K562 (cell line): ENCODE measurements around the gene DAGLB. TPM values are rescaled to one million over a fixed set of nuclear protein-coding genes. Genes with fewer than 3 reads are reported as not detected.
A peak's percentile ranks its signal among the peaks of the same experiment; 100 is the strongest.

Experiments used
- ATAC-seq: fragments of 200-7000 bp; cut with Tn5 transposase; 3 replicates; pipeline ENCODE4 v1.9.1; 2020; ENCODE audit warnings: moderate library complexity
- BruUV-seq: library from RNA; stranded (reverse); fragments of 400-500 nt; replicated peaks from 2 replicates; lab custom pipeline; 2021; lab: Mats Ljungman, UMichigan
- CTCF ChIA-PET: fragments of 300-600 bp; formaldehyde crosslinking; extraction: SDS; loops from one replicate; lab custom pipeline; 2021; ENCODE audit warnings: low intra/inter-chr PET ratio; lab: Yijun Ruan, JAX
- POLR2A ChIA-PET: fragments of 300-600, 350-650 bp; sonication (Branson Sonifier 250); formaldehyde crosslinking; extraction: SDS; loops from one replicate; lab custom pipeline; 2021; ENCODE audit warnings: antibody characterized with exemption, inconsistent platforms; lab: Yijun Ruan, JAX
- DNase-seq, 4 experiments: peaks; one replicate each; pipeline versions ENCODE4 v3.0.0 to v3.0.0-alpha.2; 2011 to 2018; ENCODE audit warnings: low spot score in 3 of 4, mixed read lengths in 3 of 4; ENCODE audit errors: extremely low read depth in 1 of 4
- FAIRE-seq: peaks from 2 replicates; lab custom pipeline; 2011; peaks lifted over from hg19 to GRCh38; lab: Jason Lieb, UNC
- H2AFZ ChIP-seq: 2 replicates; pipeline ENCODE4 v1.6.0; 2011; ENCODE audit warnings: low read depth, low read length, control low read depth, inconsistent platforms
- H3K27ac ChIP-seq: fragments of 200-600 bp; 3 replicates; pipeline ENCODE4 v1.8.0; 2011; ENCODE audit warnings: low read depth, mild to moderate bottlenecking, control low read depth, inconsistent platforms, low read length, moderate library complexity, mixed read lengths; ENCODE audit errors: extremely low read depth
- H3K27me3 ChIP-seq, 2 experiments: fragments of 300-600 bp in 1 of 2; 2 replicates in 1 of 2; 3 replicates in 1 of 2; pipeline versions ENCODE4 v1.6.0 to v1.8.0; 2011; ENCODE audit warnings: inconsistent platforms in 2 of 2, low read length in 2 of 2, mild to moderate bottlenecking in 1 of 2, mixed read lengths in 1 of 2, moderate library complexity in 1 of 2; ENCODE audit not compliant: control insufficient read depth in 2 of 2, insufficient read depth in 2 of 2
- H3K36me3 ChIP-seq: fragments of 300-600 bp; 3 replicates; pipeline ENCODE4 v1.8.0; 2011; ENCODE audit warnings: mild to moderate bottlenecking, low read length, inconsistent platforms; ENCODE audit not compliant: control insufficient read depth, insufficient read depth
- H3K4me1 ChIP-seq, 2 experiments: fragments of 200-600 bp in 1 of 2; replicated peaks in 1 of 2; 2 replicates in 1 of 2; 3 replicates in 1 of 2; pipeline versions ENCODE4 v1.5.1 to v1.8.0; 2011; ENCODE audit warnings: inconsistent platforms in 2 of 2, low read length in 2 of 2, mild to moderate bottlenecking in 1 of 2, mixed read lengths in 1 of 2, moderate library complexity in 1 of 2; ENCODE audit not compliant: control insufficient read depth in 2 of 2, insufficient read depth in 2 of 2
- H3K4me2 ChIP-seq: 2 replicates; pipeline ENCODE4 v1.6.1; 2011; ENCODE audit warnings: low read length, control low read depth, inconsistent platforms, mixed read lengths; ENCODE audit not compliant: insufficient read depth
- H3K4me3 ChIP-seq: fragments of 200-600 bp; sonication (generic), shearing (Covaris generic); 2 replicates; pipeline ENCODE4 v1.5.1; 2016; ENCODE audit warnings: control low read depth, inconsistent platforms
- H3K79me2 ChIP-seq: fragments of 200-600 bp; 3 replicates; pipeline ENCODE4 v1.8.0; 2011; ENCODE audit warnings: low read length, inconsistent platforms; ENCODE audit not compliant: control insufficient read depth, insufficient read depth
- H3K9ac ChIP-seq, 2 experiments: 2 replicates each; pipeline versions ENCODE4 v1.6.0 to v1.6.1; 2011; ENCODE audit warnings: low read depth in 2 of 2, low read length in 2 of 2, control low read depth in 1 of 2, inconsistent platforms in 1 of 2, mild to moderate bottlenecking in 1 of 2, mixed read lengths in 1 of 2; ENCODE audit not compliant: insufficient read depth in 1 of 2
- H3K9me1 ChIP-seq: one replicate; pipeline ENCODE4 v1.6.0; 2011; ENCODE audit warnings: inconsistent platforms, mild to moderate bottlenecking, low read length, moderate library complexity; ENCODE audit not compliant: control insufficient read depth, insufficient read depth
- H3K9me3 ChIP-seq: replicated peaks from 2 replicates; pipeline ENCODE4 v1.5.1; 2011; ENCODE audit warnings: low read depth, low read length, inconsistent platforms; ENCODE audit not compliant: control insufficient read depth, insufficient read depth
- H4K20me1 ChIP-seq: replicated peaks from 2 replicates; pipeline ENCODE4 v1.6.1; 2011; ENCODE audit warnings: low read length, inconsistent platforms, mixed read lengths; ENCODE audit not compliant: control insufficient read depth, insufficient read depth
- CREBBP ChIP-seq: IDR thresholded peaks from one replicate; pipeline ENCODE4 v1.6.1; 2012; ENCODE audit warnings: low read depth, mild to moderate bottlenecking, control low read depth, inconsistent platforms, low read length
- CTCF ChIP-seq, 3 experiments: IDR thresholded peaks in 2 of 3; conservative IDR thresholded peaks in 1 of 3; 2 replicates each; pipeline ENCODE4 v1.5.1; 2011 to 2012; ENCODE audit warnings: low read length in 3 of 3, mild to moderate bottlenecking in 3 of 3, control low read depth in 2 of 3, improper control_type of control experiment in 1 of 3, inconsistent platforms in 1 of 3, low read depth in 1 of 3, mixed read lengths in 1 of 3, moderate library complexity in 1 of 3; ENCODE audit not compliant: insufficient read depth in 2 of 3
- SMAD3 ChIP-seq: fragments of 450-650 bp; formaldehyde crosslinking; conservative IDR thresholded peaks from 2 replicates; pipeline ENCODE4 v1.4.0; 2020; ENCODE audit warnings: mild to moderate bottlenecking
- WGBS: fragments of 100-300 bp; shearing (Covaris generic); methylation state at CpG from one replicate; pipeline ENCODE4 v1.1.6; 2016; ENCODE audit warnings: low coverage, mixed read lengths; ENCODE audit not compliant: insufficient coverage; ENCODE audit errors: missing lambda C conversion rate; 5-methylcytosine and 5-hydroxymethylcytosine counted together
- in situ Hi-C: fragments of 300-500 bp; cut with MboI; formaldehyde crosslinking; loops from 4 replicates; pipeline ENCODE4 v1.15.0; 2018; ENCODE audit warnings: inconsistent platforms, mixed read lengths
- intact Hi-C: fragments of 100-400 bp; cut with micrococcal nuclease; formaldehyde crosslinking; loops from 2 replicates; pipeline ENCODE4 v1.14.2; 2022
- polyA plus RNA-seq, 8 experiments: library from polyadenylated mRNA; depleted of rRNA in 4 of 8; stranded (reverse) in 5 of 8; unstranded in 3 of 8; fragments of >200 nt; fragmentation: Nextera tagmentation in 2 of 8; fragmentation: Illumina TruSeq in 1 of 8; extraction: Ambion mirVana in 2 of 8; extraction: Trizol in 1 of 8; gene quantifications; 2 replicates each; pipeline versions ENCODE4 v1.2.1 to v1.2.3, GENCODE V29; 2011 to 2014; ENCODE audit warnings: inconsistent platforms in 1 of 8, missing spikeins in 1 of 8
- total RNA-seq, 7 experiments: library from RNA; depleted of rRNA in 6 of 7; stranded (reverse); fragments of >200 nt in 6 of 7; fragmentation: Illumina TruSeq in 2 of 7; extraction: Trizol in 2 of 7; gene quantifications; 2 replicates each; pipeline versions ENCODE4 v1.2.1 to v1.2.3, GENCODE V29; 2011 to 2021; ENCODE audit warnings: low replicate concordance in 1 of 7

The DAGLB gene
- total and polyA plus RNA-seq, 9 of the 15 experiments (the other 6 are each of a cell fraction or from before 2014, with no cell fraction given) = 0.92 to 16.4 (median 9.3) TPM

- no peak for DNase-seq
- Histone ChIP-seq H3K4me3 (no peak overlapping the region), H3K27ac (peak overlapping the region; percentile 17; the same call in 2 of the 3 replicates), H3K4me1 (peaks cover 14 to 26% of the 10 kb centered on the region in 2 experiments; a peak in 4 of 5 replicates), H3K9ac (peak overlapping the region in 1 of 2 experiments; percentile 84; a peak in 2 of 4 replicates), H3K9me3 (no peaks in the 10 kb centered on the region), H3K9me1 (no peaks in the 10 kb centered on the region), H3K36me3 (peaks cover 19% of the 10 kb centered on the region), H3K79me2 (peaks cover 23% of the 10 kb centered on the region), H4K20me1 (no peaks in the 10 kb centered on the region), H3K4me2 (peak overlapping the region; percentile 90; the same call in 1 of the 2 replicates), H3K27me3 (no peaks in the 10 kb centered on the region; a peak in 1 of 5 replicates), H2AFZ (no peak overlapping the region)
- no peak for ATAC-seq
- ChIA-PET CTCF (no interaction called here), POLR2A (interaction anchor here (0.7 kb wide), 1 partner anchor 48 kb away, joined by 3 read pairs; no protein-coding TSS in a partner anchor)
- WGBS = 78% methylated on average over 15 of the region's 16 CpGs
- FAIRE-seq = no peak
- no TSS peak for BruUV-seq
- TF ChIP-seq CREBBP (no peak), CTCF (IDR thresholded peaks at IDR 0.05 in 2 of 3, conservative IDR thresholded peaks at IDR 0.05 in 1 of 3; ENCODE audit: insufficient read depth in 2 of 3, low read depth in 1 of 3, low read length in 3 of 3) (0 out of 6 replicates have a peak, but pooled peaks of 1 of the 3 experiments have one; percentile 16), SMAD3 (no peak)
- intact Hi-C loops = no loop called here
- in situ Hi-C loops = no loop called here
These were observed 1.3 kb upstream of the DAGLB start for GRCh38 chr7:6448943-6449543.
